GM12878 (cell line): ENCODE data around the gene TRIM7. TPM values are rescaled to one million over a fixed set of nuclear protein-coding genes. Genes with fewer than 3 reads are reported as not detected.

Experiments used
- ASH2L ChIP-seq: fragments of 300-600, 200-600 bp; sonication (generic); IDR thresholded peaks from 2 replicates; pipeline ENCODE4 v1.6.1; 2017; ENCODE audit warnings: low read depth, mild to moderate bottlenecking, borderline replicate concordance
- ATF3 ChIP-seq: IDR thresholded peaks from 2 replicates; pipeline ENCODE4 v1.6.1; 2011; ENCODE audit warnings: low read depth, mild to moderate bottlenecking, low read length, moderate library complexity, borderline replicate concordance; ENCODE audit errors: extremely low read depth
- ATF7 ChIP-seq: fragments of 450-650 bp; IDR thresholded peaks from 2 replicates; pipeline ENCODE4 v1.6.1; 2016; ENCODE audit warnings: low read depth, mild to moderate bottlenecking
- E4F1 ChIP-seq: fragments of 450-650 bp; IDR thresholded peaks from 2 replicates; pipeline ENCODE4 v1.6.1; 2018; ENCODE audit warnings: borderline replicate concordance, mild to moderate bottlenecking; ENCODE audit not compliant: partially characterized antibody
- EZH2 ChIP-seq: IDR thresholded peaks from 2 replicates; pipeline ENCODE4 v1.6.1; 2012; ENCODE audit warnings: low read depth, mild to moderate bottlenecking, control low read depth, inconsistent platforms, low read length, borderline replicate concordance; ENCODE audit not compliant: control insufficient read depth
- FOXM1 ChIP-seq: IDR thresholded peaks from 2 replicates; pipeline ENCODE4 v1.6.1; 2012; ENCODE audit warnings: low read depth, mild to moderate bottlenecking, inconsistent platforms, low read length, moderate library complexity
- IKZF1 ChIP-seq: fragments of 450-650 bp; conservative IDR thresholded peaks from 2 replicates; pipeline ENCODE4 v1.6.1; 2017; ENCODE audit warnings: antibody characterized with exemption, mild to moderate bottlenecking
- KDM1A ChIP-seq: fragments of 200-600 bp; sonication (generic); IDR thresholded peaks from 2 replicates; pipeline ENCODE4 v1.6.1; 2016; ENCODE audit warnings: borderline replicate concordance
- NFIC ChIP-seq: IDR thresholded peaks from 2 replicates; pipeline ENCODE4 v1.6.1; 2012; ENCODE audit warnings: low read depth, mild to moderate bottlenecking, inconsistent platforms, low read length, moderate library complexity
- NRF1 ChIP-seq: conservative IDR thresholded peaks from 2 replicates; pipeline ENCODE4 v1.6.1; 2011; ENCODE audit warnings: mild to moderate bottlenecking, low read depth, low read length, improper control_type of control experiment
- PAX8 ChIP-seq: fragments of 450-650 bp; IDR thresholded peaks from 2 replicates; pipeline ENCODE4 v1.6.1; 2017; ENCODE audit warnings: mild to moderate bottlenecking, moderate library complexity
- PML ChIP-seq: IDR thresholded peaks from 2 replicates; pipeline ENCODE4 v1.6.1; 2012; ENCODE audit warnings: low read length, inconsistent platforms
- SMAD1 ChIP-seq: fragments of 450-650 bp; IDR thresholded peaks from 2 replicates; pipeline ENCODE4 v1.6.1; 2018; ENCODE audit warnings: mild to moderate bottlenecking, low read depth; ENCODE audit not compliant: partially characterized antibody
- SMAD5 ChIP-seq: IDR thresholded peaks from 2 replicates; pipeline ENCODE4 v1.6.1; 2016; ENCODE audit warnings: antibody characterized with exemption, low read depth
- SPI1 ChIP-seq: IDR thresholded peaks from 2 replicates; pipeline ENCODE4 v1.6.1; 2011; ENCODE audit warnings: low read depth, mild to moderate bottlenecking, low read length, moderate library complexity, borderline replicate concordance; ENCODE audit not compliant: insufficient read depth
- SREBF1 ChIP-seq: IDR thresholded peaks from 2 replicates; pipeline ENCODE4 v1.6.1; 2012; ENCODE audit warnings: mild to moderate bottlenecking, low read length
- SREBF2 ChIP-seq: IDR thresholded peaks from 2 replicates; pipeline ENCODE4 v1.6.1; 2012; ENCODE audit warnings: mild to moderate bottlenecking, low read length
- SUZ12 ChIP-seq: fragments of 200-600 bp; sonication (generic); IDR thresholded peaks from one replicate; pipeline ENCODE4 v1.6.1; 2018; ENCODE audit warnings: antibody characterized with exemption, mild to moderate bottlenecking; ENCODE audit not compliant: unreplicated experiment
- TCF3 ChIP-seq: IDR thresholded peaks from 2 replicates; pipeline ENCODE4 v1.6.1; 2012; ENCODE audit warnings: low read depth, mild to moderate bottlenecking, low read length, borderline replicate concordance; ENCODE audit not compliant: insufficient read depth
- ZBTB11 ChIP-seq: fragments of 450-650 bp; formaldehyde crosslinking; IDR thresholded peaks from 2 replicates; pipeline ENCODE4 v1.5.0; 2022; ENCODE audit warnings: mild to moderate bottlenecking, missing genetic modification characterization
- ZNF687 ChIP-seq: fragments of 450-650 bp; IDR thresholded peaks from 2 replicates; pipeline ENCODE4 v1.6.1; 2017; ENCODE audit warnings: mild to moderate bottlenecking, moderate library complexity
- polyA plus RNA-seq, 11 experiments: library from polyadenylated mRNA; depleted of rRNA in 4 of 11; unstranded in 6 of 11; stranded (reverse) in 5 of 11; fragments of >200 nt; fragmentation: Nextera tagmentation in 4 of 11; fragmentation: Illumina TruSeq in 1 of 11; extraction: Ambion mirVana in 4 of 11; extraction: Trizol in 1 of 11; gene quantifications; 1 replicate in 1 of 11; 2 replicates in 10 of 11; pipeline versions ENCODE4 v1.2.1 to v1.2.3, GENCODE V29; 2011 to 2016; ENCODE audit warnings: inconsistent platforms in 2 of 11, missing spikeins in 2 of 11, low read depth in 1 of 11
- total RNA-seq, 4 experiments: library from RNA; depleted of rRNA in 3 of 4; stranded (reverse); fragments of >200 nt in 3 of 4; fragmentation: Illumina TruSeq in 1 of 4; extraction: Trizol in 1 of 4; gene quantifications; 2 replicates each; pipeline versions ENCODE4 v1.2.1 to v1.2.3, GENCODE V29; 2013 to 2021

Gene TRIM7
- total and polyA plus RNA-seq, 10 of the 15 experiments (the other 5 are each of a cell fraction or from before 2014, with no cell fraction given), result 0.02 to 1.6 (median 0.41) TPM

GRCh38 chr5:181223729-181224389 lies 18.9 kb upstream of the TRIM7 start (continued):
- TF ChIP-seq ZNF687, result no peak
- TF ChIP-seq SMAD1, result no peak
- TF ChIP-seq SREBF2, result no peak
- TF ChIP-seq KDM1A, result no peak
- TF ChIP-seq EZH2, result no peak
- no peak for TF ChIP-seq E4F1
- TF ChIP-seq ATF7, result no peak
- no peak for TF ChIP-seq ASH2L
- TF ChIP-seq NFIC, result no peak
- no peak for TF ChIP-seq SREBF1
- TF ChIP-seq NRF1, result no peak
- no peak for TF ChIP-seq ATF3
- TF ChIP-seq SMAD5, result no peak
- no peak; the same call in 1 of the 2 replicates for TF ChIP-seq SPI1
- TF ChIP-seq PML, result no peak
- no peak for TF ChIP-seq PAX8
- TF ChIP-seq TCF3, result no peak
- TF ChIP-seq SUZ12, result no peak
- TF ChIP-seq ZBTB11 (CRISPR knock-in tag), result no peak
- TF ChIP-seq FOXM1, result no peak
- TF ChIP-seq IKZF1, result no peak
